NOMO-1 treated with dmso at 0.1 percent for 144 hours (cell line): Measurements from ENCODE around the gene WWOX.

Experiments
- DNase-seq: peaks from one replicate; lab custom pipeline; 2025; ENCODE audit not compliant: unreplicated experiment; lab: John Stamatoyannopoulos, UW

The WWOX gene

DNA sequence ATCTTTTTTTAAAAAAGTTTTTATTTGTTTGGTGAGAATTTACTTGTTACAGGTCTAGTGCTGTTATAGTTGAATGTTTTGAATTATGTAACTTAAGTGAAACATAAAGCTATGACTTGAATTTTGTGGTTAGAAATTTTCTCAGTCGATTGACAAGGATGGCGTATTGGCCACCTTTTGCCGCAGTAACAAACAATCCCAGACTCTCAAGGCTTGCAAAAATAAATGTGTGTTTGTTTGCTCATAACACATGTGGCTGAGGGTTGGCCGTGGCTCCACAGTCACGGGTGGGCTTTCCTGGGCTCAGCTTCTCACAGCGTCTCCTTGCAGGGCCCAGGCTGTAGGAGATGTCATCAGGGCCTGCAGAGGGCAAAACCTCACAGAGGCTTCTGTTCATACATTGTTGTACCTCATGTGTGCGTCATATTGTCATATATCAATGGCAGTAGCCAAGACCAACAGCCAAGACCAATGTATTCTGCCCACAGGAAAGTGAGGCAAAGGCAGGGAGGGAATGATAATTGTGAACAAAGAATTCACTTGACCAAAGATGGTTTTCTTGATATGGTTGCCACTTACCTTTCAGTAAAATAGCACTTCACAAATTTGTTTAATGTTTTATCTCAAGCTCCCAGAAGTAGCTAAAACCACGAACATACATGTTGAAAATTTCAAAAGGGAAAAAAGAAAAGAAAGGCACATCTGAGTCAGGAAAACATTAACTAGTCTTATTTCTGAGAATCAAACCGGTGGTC lies 93.5 kb downstream of the WWOX start:
- no peak for DNase-seq

DNA sequence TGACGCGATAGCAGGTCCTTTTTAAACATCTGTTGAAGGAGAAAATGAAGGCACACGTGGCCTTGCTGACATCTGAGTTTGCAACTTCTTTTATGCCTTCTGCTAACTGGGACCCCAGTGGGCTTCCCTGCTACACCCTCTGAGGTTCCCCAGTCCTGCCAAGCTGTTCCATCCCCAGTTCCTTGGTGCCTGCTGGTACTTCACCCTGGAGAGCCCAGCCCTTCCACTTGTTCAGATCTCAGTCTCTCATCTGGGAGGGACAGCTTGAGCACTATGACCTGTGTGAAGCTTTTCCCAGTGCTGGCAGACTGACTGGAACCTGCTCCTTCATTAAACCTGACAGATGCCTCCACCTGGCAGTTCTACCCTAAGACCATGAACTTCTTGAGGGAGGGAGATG lies 95.5 kb downstream of the WWOX start:
- no peak for DNase-seq

DNA sequence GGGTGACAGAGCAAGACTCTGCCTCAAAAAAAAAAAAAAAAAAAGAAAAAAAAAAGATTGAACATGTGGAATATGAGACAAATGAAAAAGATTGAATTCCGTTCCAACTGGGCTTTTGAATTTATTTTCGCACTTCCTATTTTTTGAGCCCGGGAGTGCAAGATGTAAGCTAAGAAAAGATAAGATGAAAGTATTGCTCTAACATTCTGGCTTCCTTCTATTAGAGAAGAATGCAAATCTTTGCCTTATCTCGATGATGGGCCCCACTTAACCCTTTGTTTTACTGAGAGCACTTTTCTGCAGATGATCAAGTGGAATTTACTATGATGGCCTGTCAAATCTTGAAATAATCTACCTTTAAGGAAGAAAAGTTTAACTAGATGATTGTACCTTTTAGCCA lies 96.3 kb downstream of the WWOX start:
- no peak for DNase-seq

DNA sequence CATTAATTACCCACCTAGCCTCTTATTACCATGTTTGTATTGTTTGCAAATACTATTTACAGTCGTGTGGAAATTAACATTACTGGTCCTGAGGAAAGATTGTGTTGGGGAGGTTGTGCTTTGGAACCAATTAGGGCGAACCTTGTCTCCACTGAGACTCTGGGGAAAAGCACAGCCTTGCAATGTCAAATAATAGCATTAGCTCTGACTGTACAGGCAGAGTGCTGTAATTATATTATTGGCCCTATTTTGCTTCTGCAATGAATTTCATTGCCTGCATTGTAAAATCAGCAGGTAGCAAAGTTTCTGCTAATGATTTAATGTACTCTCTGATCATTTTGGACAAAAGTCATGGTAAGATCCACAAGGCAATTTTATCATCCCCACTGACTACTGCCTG lies 97.0 kb downstream of the WWOX start:
- DNase-seq = no peak

DNA sequence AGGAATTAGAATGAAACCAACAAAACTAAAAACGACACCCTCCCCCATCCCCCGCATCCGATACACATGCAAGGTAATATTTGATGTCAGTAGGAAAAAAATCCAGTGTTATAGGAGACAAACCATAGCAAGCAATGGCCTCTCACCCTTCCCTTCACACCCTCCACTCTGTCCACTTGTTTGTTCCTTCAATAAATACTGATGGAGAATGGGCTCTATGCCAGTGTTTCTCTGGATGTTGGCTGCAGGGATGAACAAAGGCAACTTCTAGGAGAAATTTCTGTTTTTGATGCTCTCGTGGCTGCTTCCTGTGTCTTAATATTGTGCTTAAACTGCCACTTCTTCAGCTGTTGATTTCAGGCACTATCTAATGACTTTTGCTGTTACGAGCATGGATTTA lies 98.8 kb downstream of the WWOX start:
- DNase-seq = no peak

DNA sequence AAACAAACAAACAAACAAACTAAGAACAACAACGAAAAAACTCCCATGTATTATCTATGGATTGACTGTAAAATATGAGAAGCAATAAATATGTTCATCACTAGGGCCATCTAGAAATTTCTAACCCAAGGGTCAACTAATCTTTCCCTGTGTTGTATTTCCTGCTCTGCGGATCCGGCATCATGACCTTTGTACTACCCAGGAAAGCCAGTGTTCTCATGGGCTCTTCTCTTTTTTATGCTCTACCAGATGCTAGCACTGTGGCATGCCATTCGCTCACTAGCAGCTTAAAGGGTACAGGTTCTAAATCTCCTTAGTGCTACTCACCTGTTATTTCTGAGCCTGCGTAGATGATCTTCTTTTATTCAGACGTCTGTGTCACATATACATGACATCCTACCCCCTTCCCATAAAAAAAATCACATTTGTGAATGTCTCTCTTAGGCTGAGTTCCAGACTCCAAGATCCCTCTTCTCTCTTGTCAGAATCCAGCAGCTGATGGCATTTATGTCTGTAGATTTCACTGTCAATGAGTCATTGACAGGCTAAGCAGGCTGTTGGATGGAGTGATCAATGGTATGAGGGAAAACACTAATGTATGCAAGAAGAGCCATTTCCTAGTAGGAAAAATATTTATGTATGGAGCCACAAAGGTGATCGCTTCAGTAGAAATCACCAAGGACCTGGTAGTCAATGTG lies 100.0 kb downstream of the WWOX start:
- no peak for DNase-seq

DNA sequence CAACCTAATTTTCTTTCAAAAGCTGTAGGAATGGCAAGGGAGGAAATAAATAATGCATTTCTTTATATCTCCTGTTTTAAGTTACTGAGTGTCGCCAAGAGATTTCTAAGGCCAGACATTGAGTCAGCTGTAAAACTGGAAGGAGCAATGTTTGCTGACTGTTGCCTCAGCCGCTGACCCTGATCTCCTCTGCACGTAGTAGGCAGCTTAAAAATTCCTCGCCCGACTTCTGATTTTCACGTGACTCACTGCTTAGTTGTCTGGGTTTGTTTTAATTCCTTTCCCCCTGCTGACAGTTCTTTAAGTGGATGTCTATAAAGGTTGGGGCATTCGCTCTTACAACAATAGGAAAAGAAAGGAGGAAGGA lies 100.6 kb downstream of the WWOX start:
- DNase-seq = no peak

DNA sequence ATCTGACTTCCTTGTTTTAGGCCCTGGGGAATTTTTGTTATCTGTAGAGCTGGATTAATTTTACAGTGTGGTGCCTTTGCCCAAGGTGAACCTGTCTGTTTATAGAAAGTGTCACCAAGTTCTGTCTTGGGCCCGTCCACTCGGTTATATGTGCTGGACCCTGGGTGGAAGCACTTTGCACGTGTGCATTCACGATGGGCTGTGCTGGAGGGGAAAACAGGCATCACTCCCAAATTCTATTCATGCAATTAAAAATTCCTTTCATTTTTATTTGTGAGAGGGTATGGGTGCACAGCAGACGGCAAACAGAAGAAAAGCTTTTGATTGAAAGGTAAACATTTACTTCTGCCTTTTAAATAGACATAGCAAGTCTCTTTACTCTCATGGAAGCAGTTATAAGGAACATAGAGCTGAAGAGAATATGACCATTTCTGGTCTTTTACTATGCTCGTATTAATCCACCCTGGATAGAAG lies 101.2 kb downstream of the WWOX start:
- no peak for DNase-seq

DNA sequence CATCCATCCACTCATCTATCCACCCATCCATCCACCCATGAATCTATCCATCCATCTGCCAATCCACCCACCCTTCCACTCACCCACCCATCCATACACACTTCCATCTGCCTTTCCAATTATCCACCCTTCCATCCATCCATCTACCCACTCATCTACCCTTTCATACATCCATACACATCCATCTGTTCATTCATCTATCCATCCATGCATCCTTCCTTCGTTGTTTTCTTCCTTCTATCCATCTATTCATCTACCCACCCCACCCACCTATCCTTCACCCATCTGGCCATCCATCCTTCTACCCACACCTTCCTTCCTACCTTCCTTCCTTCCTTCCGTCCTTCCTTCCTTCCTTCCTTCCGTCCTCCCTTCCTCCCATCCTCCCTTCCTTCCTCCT lies 106.1 kb downstream of the WWOX start:
- no peak for DNase-seq

DNA sequence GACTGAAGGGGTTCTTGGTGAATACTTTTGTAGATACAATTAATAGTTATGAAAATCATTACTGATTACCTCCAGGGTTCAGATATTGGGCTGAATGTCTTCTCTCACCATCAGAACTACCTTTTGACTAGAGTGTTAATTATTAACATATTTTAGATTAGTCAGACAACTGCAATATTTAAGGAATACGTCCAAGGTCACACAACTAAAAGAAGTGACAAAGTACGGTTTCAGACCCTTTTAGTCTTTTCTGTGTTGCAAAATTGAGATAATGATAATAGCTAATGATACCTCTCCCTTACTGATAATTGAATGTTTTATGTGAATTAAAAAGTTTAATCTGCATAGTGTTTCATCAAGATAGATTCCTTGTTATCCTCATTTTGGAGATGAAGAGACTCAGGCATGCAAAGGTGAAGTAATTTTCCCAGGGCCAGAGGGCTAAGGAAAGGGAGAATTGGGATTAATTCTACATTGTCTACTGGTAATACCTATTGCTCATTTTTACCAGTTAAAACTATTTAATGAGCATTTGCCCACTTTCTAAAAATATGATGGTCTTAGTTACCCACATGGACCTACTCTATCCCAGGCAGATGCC lies 107.3 kb downstream of the WWOX start:
- no peak for DNase-seq

DNA sequence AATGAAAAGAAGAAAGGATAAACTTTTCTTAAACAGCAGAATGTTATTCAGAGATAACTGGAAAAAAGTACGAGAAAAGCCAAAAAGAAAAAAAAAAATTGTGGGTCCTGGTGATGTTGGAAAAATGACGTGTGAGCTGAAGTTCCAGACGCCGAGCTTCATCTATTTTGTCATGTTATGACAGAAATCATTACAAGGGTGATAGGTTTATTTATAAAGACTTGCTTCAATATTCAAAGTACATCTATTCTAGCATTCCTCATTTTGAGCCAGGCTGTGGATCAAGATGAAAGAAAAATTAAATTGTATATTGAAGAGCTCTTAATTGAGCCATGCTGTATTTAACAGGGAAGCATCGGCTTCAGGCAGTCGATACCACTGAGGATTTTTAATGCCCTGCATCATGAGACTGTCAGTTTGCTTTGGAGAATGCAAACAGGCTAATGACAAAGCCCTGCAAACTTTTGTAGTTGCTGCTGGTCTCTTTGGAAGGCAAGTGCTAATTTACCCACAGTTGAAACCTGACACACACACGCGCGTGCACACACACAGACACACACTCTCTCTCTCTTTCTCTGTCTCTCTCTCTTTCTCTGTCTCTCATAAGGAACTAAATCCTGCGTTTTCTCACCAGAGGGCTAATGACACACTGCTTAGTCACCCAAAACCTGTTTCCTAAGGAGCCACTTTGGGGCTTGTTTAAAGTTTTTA lies 110.7 kb downstream of the WWOX start:
- DNase-seq = no peak

DNA sequence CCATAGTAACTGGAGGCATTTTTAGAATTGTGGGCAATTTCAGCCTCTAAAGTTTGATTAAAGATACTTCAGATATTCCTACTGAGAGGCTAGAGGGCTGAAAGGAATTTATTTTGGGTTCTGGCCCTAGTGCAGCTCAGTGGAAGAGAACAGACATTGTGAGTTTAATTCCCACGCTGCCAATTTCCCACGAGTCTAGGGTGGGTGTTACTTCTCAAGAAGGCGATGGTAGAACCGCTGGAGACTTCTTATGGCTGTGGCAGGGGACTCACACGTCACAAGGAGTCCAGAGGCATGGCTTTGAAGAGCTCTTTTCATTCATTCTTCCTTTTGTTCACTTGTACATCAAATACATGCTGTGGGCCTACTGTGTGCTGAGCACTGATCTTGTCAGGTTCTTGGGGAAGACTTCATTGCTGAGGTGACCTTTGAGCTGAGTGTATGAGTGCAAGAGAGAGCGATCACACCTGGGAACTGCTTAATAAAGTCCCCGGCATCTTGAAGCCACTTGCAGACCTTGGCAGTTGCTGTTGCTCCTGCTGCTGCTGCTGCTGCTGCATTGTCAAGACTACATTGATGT lies 111.7 kb downstream of the WWOX start:
- DNase-seq = no peak

DNA sequence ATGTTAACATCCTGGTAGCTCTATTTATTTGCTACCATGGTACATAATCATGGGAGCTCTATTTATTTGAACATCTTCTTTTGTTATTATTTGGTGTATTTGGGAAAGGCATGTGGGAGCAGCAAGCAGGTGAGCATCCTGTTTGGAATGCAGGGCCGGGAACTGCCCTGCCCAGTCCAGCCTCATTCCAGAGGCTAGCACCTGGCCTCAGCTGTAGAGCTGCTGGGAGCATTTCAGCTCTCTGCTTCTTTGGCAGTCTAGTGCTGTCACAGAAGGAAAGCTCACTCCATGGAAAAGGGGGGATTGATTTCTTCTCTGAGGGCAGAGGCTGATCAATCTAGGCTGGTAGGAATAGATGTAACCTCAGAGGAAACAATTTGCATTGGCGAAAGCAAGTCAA lies 112.5 kb downstream of the WWOX start:
- no peak for DNase-seq

DNA sequence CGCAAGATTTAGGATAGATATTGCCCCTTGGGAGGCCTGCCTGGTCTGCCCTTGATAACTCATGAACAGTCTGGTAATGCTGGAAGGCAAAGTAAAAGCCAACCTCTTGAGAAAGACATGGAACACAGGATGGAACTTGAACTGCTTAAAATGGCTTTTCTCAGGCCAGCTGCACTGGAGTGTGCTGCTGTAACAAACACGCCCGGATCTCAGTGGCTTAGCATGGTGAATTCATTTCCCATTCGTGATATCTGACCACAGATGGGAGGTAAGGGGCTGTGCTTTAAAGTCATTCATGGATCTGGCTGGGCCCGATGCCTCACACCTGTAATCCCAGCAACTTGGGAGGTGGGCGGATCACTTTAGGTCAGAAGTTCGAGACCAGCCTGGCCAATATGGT lies 113.2 kb downstream of the WWOX start:
- no peak for DNase-seq

DNA sequence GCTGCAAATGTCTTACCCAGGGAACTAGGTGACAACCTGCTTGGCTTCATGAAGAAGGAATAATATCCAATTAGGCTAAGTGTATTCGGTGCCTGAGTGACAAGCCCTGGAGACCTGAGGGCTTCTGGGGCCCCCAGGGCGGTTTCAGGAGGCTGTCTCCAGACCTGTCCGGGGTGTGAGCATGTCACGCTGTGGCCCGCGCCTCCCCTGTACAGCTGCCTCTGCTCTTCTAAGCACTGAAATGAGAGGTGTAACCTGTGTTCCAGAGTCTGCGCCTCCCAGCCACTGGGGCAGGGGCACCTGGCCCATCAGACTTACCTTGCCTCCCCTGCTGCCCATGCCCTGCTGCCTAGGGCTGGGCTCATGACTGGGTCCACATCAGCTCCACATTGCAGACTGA lies 114.3 kb downstream of the WWOX start:
- no peak for DNase-seq

DNA sequence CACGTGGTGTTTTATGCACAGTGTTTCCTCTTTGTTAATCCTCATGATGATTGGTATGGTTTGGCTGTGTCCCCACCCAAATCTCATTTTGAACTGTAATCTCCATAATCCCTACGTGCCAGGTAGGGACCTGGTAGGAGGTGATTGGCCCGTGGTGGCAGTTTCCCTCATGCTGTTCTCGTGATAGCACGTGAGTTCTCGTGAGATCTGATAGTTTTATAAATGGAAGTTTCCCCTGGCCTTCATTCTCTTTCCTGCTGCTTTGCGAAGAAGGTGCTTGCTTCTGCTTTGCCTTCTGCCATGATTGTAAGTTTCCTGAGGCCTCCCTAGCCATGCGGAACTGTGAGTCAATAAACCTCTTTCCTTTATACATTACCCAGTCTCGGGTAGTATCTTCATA lies 115.8 kb downstream of the WWOX start:
- no peak for DNase-seq

DNA sequence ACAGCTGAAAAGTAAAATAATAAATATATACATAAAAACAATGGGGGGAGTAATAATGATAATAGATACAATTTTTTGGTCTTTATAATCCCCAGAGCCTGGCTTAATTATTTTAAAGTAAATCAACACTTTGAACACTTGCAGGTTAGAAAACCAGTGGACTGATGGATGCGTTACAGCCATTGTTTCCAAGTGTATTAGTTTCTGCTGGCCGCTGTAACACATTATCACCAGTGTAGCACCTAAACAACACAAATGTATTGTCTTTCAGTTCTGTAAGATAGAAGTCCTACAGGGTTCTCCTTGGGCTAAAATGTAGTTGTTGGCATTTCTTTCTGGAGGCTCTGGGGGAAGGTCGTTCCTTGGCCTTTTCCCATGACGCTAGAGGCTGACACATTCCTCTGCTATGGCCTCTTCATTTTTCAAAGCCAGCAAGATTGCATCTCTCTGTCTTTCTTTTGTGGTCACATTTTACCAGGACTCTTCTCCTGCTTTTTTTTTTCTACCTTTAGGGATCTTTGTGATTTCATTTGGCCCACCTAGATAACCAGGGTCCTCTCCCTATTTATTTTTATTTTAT lies 116.8 kb downstream of the WWOX start:
- no peak for DNase-seq

DNA sequence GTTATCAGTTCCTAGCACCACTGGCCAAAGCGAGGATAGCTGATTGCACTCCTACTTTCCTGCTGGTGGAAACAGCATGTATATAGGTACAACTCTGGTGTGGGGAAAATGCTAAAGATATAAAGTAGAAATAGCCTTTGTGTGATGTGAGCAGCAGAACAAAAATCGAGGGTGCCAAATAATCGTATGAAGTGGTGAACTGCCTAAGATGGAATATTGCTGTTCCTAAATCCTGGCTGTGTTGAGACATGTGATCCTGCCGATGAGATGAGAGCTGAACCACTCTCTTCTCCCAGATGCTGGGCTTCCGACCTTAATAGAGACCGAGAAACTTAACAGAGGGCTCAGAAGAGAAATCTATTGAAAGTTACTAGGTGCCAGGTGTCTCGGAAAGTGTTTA lies 117.8 kb downstream of the WWOX start:
- no peak for DNase-seq

DNA sequence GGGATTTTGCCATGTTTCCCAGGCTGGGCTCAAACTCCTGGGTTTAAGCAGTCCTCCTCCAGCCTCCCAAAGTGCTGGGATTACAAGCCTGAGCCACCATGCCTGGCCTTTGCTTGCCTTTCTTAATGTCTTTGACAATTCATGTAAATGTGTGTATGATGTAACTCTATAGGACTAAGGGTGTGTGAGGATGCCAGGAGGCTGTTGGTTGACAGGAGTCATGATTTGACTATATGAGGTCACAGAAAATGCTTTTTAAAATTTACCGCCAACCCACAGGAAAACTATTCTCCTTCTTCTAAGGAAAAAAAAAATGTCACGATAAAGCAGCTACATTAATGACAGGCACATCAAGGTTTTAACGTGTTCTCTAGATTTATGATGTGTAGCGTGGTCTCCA lies 118.8 kb downstream of the WWOX start:
- no peak for DNase-seq

DNA sequence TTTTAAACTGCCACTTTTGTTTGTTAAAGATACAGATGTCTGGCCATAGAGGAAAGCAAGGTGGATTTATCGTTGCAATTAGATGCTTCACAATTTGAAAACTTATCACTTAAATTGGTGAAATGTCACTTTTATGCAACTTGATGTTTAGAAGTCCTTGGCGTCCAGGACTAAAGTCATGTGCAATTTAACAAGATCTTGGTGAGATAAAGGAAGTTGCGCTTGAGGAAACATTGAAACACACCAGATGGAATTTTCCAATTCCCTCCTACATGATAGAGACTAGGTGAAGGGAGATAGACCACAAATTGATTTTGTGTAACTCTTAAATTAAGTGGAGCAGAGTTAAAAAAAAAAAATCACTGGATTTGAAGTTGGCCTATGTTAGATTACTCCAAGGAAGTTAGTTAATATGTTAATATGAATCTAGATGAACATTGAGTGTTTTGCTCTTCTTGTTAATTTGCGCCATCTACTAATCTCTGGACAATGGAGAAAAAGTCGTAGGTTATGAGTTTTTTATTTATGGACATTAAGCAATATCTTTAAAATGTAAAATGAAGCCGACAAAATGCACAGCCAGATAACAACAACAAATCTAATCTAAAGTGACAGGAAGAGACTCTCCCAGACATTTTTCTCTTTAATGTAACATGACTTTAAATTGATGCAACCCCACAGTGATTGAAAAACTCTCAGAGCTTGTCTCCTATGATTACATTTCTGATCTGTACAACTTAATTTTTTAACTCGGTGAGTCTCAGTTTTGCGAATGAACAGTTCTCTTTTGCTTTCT lies 119.6 kb downstream of the WWOX start:
- DNase-seq = no peak
